Measurements from ENCODE around the gene FAM163B.

DNA sequence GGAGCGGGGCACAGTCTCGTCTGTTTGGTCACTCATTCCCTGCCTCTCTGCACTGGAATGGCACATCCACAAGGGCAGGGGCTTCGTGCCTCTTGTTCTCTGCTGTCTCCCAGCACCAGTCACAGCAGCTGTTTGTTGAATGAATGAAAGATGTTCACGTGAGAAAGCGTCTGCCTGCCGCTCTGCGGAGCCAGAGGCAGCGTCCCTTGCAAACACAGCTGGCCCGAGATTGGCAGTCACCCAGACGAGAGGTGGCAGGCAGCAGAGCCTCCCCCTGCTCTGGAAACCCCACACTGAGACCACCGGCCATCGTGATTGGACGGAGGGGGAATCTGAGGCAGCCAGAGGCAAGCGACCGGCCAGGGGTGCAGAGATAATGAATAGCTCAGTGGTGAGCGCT, 6.0 kb upstream of the FAM163B start:
- TF ChIP-seq, protein P1, sequence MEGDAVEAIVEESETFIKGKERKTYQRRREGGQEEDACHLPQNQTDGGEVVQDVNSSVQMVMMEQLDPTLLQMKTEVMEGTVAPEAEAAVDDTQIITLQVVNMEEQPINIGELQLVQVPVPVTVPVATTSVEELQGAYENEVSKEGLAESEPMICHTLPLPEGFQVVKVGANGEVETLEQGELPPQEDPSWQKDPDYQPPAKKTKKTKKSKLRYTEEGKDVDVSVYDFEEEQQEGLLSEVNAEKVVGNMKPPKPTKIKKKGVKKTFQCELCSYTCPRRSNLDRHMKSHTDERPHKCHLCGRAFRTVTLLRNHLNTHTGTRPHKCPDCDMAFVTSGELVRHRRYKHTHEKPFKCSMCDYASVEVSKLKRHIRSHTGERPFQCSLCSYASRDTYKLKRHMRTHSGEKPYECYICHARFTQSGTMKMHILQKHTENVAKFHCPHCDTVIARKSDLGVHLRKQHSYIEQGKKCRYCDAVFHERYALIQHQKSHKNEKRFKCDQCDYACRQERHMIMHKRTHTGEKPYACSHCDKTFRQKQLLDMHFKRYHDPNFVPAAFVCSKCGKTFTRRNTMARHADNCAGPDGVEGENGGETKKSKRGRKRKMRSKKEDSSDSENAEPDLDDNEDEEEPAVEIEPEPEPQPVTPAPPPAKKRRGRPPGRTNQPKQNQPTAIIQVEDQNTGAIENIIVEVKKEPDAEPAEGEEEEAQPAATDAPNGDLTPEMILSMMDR (IDR thresholded peaks at IDR 0.05; ENCODE audit: insufficient read depth, low read depth, low read length): no peak
- no peak for TF ChIP-seq EZH2 (IDR thresholded peaks at IDR 0.05; ENCODE audit: insufficient read depth, low read length)
